MG63 (cell line): Measurements from ENCODE around the gene CPNE4. TPM values are rescaled to one million over a fixed set of nuclear protein-coding genes. Genes with fewer than 3 reads are reported as not detected.
"Not testable (repeated sequence)": the region's sequence is repeated elsewhere in the genome, so short reads cannot be mapped to it uniquely, and the experiment has no call there.

ENCODE experiments used
- DNase-seq: peaks from one replicate; pipeline ENCODE4 v3.0.0-alpha.2; 2020
- H3K27me3 ChIP-seq: fragments of 250-450 bp; sonication (Bioruptor Pico); 2 replicates; pipeline ENCODE4 v1.5.1; 2020; ENCODE audit warnings: mild to moderate bottlenecking, moderate library complexity
- H3K36me3 ChIP-seq: fragments of 250-450 bp; sonication (Bioruptor Pico); 2 replicates; pipeline ENCODE4 v1.5.1; 2020; ENCODE audit warnings: mild to moderate bottlenecking, moderate library complexity
- H3K4me3 ChIP-seq: fragments of 250-450 bp; sonication (Bioruptor Pico); 2 replicates; pipeline ENCODE4 v1.5.1; 2020; ENCODE audit warnings: mild to moderate bottlenecking, moderate library complexity
- H3K9me3 ChIP-seq: fragments of 250-450 bp; sonication (Bioruptor Pico); 2 replicates; pipeline ENCODE4 v1.5.1; 2020; ENCODE audit warnings: mild to moderate bottlenecking, moderate library complexity
- total RNA-seq: library from RNA; depleted of rRNA; stranded (reverse); fragments of >200 nt; shearing (Covaris generic); gene quantifications from 2 replicates; pipeline ENCODE4 v1.2.3, GENCODE V29; 2014; ENCODE audit warnings: low replicate concordance

Gene CPNE4
- total RNA-seq, 1 experiment from 2014 or later = not detected

GRCh38 chr3:131922356-131922755 lies 112.5 kb downstream of the CPNE4 start:
- Histone ChIP-seq H3K27me3 (no peaks in the 10 kb centered on the region), H3K36me3 (no peaks in the 10 kb centered on the region), H3K4me3 (no peak overlapping the region), H3K9me3 (no peaks in the 10 kb centered on the region)
- DNase-seq = no peak

- Histone ChIP-seq H3K36me3 (no peaks in the 10 kb centered on the region), H3K9me3 (no peaks in the 10 kb centered on the region), H3K27me3 (no peaks in the 10 kb centered on the region), H3K4me3 (no peak overlapping the region)
- DNase-seq = no peak
Measured at GRCh38 chr3:131917006-131917405, 117.8 kb downstream of the CPNE4 start.

GRCh38 chr3:131914090-131914691 lies 120.6 kb downstream of the CPNE4 start:
- no peaks in the 10 kb centered on the region for H3K27me3 ChIP-seq
- H3K9me3 ChIP-seq = no peaks in the 10 kb centered on the region
- no peak for DNase-seq
- no peak overlapping the region for H3K4me3 ChIP-seq
- H3K36me3 ChIP-seq = no peaks in the 10 kb centered on the region

GRCh38 chr3:131912255-131912654 lies 122.6 kb downstream of the CPNE4 start:
- no peaks in the 10 kb centered on the region for H3K36me3 ChIP-seq
- no peaks in the 10 kb centered on the region for H3K9me3 ChIP-seq
- no peak for DNase-seq
- H3K27me3 ChIP-seq = no peaks in the 10 kb centered on the region
- H3K4me3 ChIP-seq = no peak overlapping the region

- H3K27me3 ChIP-seq = no peaks in the 10 kb centered on the region
- H3K4me3 ChIP-seq = no peak overlapping the region
- H3K9me3 ChIP-seq = no peaks in the 10 kb centered on the region
- no peaks in the 10 kb centered on the region for H3K36me3 ChIP-seq
- DNase-seq = no peak
Measured at GRCh38 chr3:131907796-131908195, 127.0 kb downstream of the CPNE4 start.

GRCh38 chr3:131903988-131904415 lies 130.8 kb downstream of the CPNE4 start:
- H3K9me3 ChIP-seq = no peaks in the 10 kb centered on the region
- no peaks in the 10 kb centered on the region for H3K36me3 ChIP-seq
- DNase-seq = peak; percentile 85
- H3K4me3 ChIP-seq = no peak overlapping the region
- H3K27me3 ChIP-seq = no peaks in the 10 kb centered on the region

GRCh38 chr3:131901686-131902085 lies 133.1 kb downstream of the CPNE4 start:
- no peak for DNase-seq
- H3K27me3 ChIP-seq = no peaks in the 10 kb centered on the region
- H3K9me3 ChIP-seq = no peaks in the 10 kb centered on the region
- H3K4me3 ChIP-seq = no peak overlapping the region
- no peaks in the 10 kb centered on the region for H3K36me3 ChIP-seq

- no peak for DNase-seq
- H3K4me3 ChIP-seq = no peak overlapping the region
Measured at GRCh38 chr3:131900891-131901290, 133.9 kb downstream of the CPNE4 start.

GRCh38 chr3:131899021-131899420 lies 135.8 kb downstream of the CPNE4 start:
- Histone ChIP-seq H3K9me3 (no peaks in the 10 kb centered on the region), H3K4me3 (no peak overlapping the region), H3K36me3 (no peaks in the 10 kb centered on the region), H3K27me3 (no peaks in the 10 kb centered on the region)
- no peak for DNase-seq

More at GRCh38 chr3:131900891-131901290, 133.9 kb downstream of the CPNE4 start:
- Histone ChIP-seq H3K36me3 (no peaks in the 10 kb centered on the region), H3K27me3 (no peaks in the 10 kb centered on the region), H3K9me3 (no peaks in the 10 kb centered on the region)

GRCh38 chr3:131898346-131898745 lies 136.5 kb downstream of the CPNE4 start:
- H3K9me3 ChIP-seq = no peaks in the 10 kb centered on the region
- no peak for DNase-seq
- H3K36me3 ChIP-seq = no peaks in the 10 kb centered on the region
- H3K4me3 ChIP-seq = no peak overlapping the region
- H3K27me3 ChIP-seq = no peaks in the 10 kb centered on the region

- no peaks in the 10 kb centered on the region for H3K27me3 ChIP-seq
- no peaks in the 10 kb centered on the region for H3K9me3 ChIP-seq
- DNase-seq = no peak
- no peak overlapping the region for H3K4me3 ChIP-seq
- H3K36me3 ChIP-seq = no peaks in the 10 kb centered on the region
Measured at GRCh38 chr3:131896285-131896684, 138.5 kb downstream of the CPNE4 start.

- H3K9me3 ChIP-seq = no peaks in the 10 kb centered on the region
- H3K27me3 ChIP-seq = no peaks in the 10 kb centered on the region
- no peak for DNase-seq
- no peak overlapping the region for H3K4me3 ChIP-seq
- H3K36me3 ChIP-seq = no peaks in the 10 kb centered on the region
Measured at GRCh38 chr3:131895766-131896165, 139.0 kb downstream of the CPNE4 start.

- Histone ChIP-seq H3K9me3 (no peaks in the 10 kb centered on the region), H3K36me3 (no peaks in the 10 kb centered on the region), H3K4me3 (no peak overlapping the region), H3K27me3 (no peaks in the 10 kb centered on the region)
- DNase-seq = no peak
Measured at GRCh38 chr3:131892331-131892730, 142.5 kb downstream of the CPNE4 start.

GRCh38 chr3:131885871-131886270 lies 148.9 kb downstream of the CPNE4 start:
- DNase-seq, H3K9me3 ChIP-seq, H3K36me3 ChIP-seq, H3K27me3 ChIP-seq, H3K4me3 ChIP-seq: not testable (repeated sequence)

GRCh38 chr3:131883711-131884407 lies 151.0 kb downstream of the CPNE4 start:
- Histone ChIP-seq H3K9me3 (peaks cover 5% of the 10 kb centered on the region; the same call in 1 of the 2 replicates), H3K27me3 (no peaks in the 10 kb centered on the region), H3K4me3 (no peak overlapping the region), H3K36me3 (no peaks in the 10 kb centered on the region)
- peak; percentile 14 for DNase-seq

- no peak overlapping the region for H3K4me3 ChIP-seq
- peak; percentile 6 for DNase-seq
- H3K27me3 ChIP-seq = no peaks in the 10 kb centered on the region
- no peaks in the 10 kb centered on the region for H3K36me3 ChIP-seq
- H3K9me3 ChIP-seq = peaks cover 5% of the 10 kb centered on the region; the same call in 1 of the 2 replicates
Measured at GRCh38 chr3:131883086-131883485, 151.7 kb downstream of the CPNE4 start.

GRCh38 chr3:131881777-131882176 lies 153.0 kb downstream of the CPNE4 start:
- DNase-seq = no peak
- no peak overlapping the region for H3K4me3 ChIP-seq

GRCh38 chr3:131880948-131881347 lies 153.9 kb downstream of the CPNE4 start:
- peaks cover 5% of the 10 kb centered on the region; the same call in 1 of the 2 replicates for H3K9me3 ChIP-seq
- no peak for DNase-seq
- no peaks in the 10 kb centered on the region for H3K27me3 ChIP-seq
- no peaks in the 10 kb centered on the region for H3K36me3 ChIP-seq
- H3K4me3 ChIP-seq = no peak overlapping the region

More at GRCh38 chr3:131881777-131882176, 153.0 kb downstream of the CPNE4 start:
- H3K9me3 ChIP-seq = peaks cover 5% of the 10 kb centered on the region; the same call in 1 of the 2 replicates
- H3K27me3 ChIP-seq = no peaks in the 10 kb centered on the region
- no peaks in the 10 kb centered on the region for H3K36me3 ChIP-seq
